HG03439 (cell line): Measurements from ENCODE around the gene LIMA1.
A peak's percentile ranks its signal among the peaks of the same experiment; 100 is the strongest.
"Not testable (repeated sequence)": the region's sequence is repeated elsewhere in the genome, so short reads cannot be mapped to it uniquely, and the experiment has no call there.

Source experiments
- ATAC-seq: cut with Tn5 transposase; IDR thresholded peaks from one replicate; pipeline ENCODE4 v1.9.1; 2021; ENCODE audit warnings: mild to moderate bottlenecking, moderate library complexity; ENCODE audit not compliant: unreplicated experiment

The LIMA1 gene

GRCh38 chr12:50290692-50291091 lies 7.4 kb upstream of the LIMA1 start:
- ATAC-seq: not testable (repeated sequence)

GRCh38 chr12:50287271-50287670 lies 4.0 kb upstream of the LIMA1 start:
- no peak for ATAC-seq

- ATAC-seq: no peak
These were observed 1.9 kb upstream of the LIMA1 start for GRCh38 chr12:50285253-50285652.

GRCh38 chr12:50282721-50283228 lies 545 bp downstream of the LIMA1 start:
- ATAC-seq: peak; percentile 16

- no peak for ATAC-seq
These were observed 3.8 kb downstream of the LIMA1 start for GRCh38 chr12:50279501-50279900.

GRCh38 chr12:50276912-50277671 lies 6.2 kb downstream of the LIMA1 start:
- ATAC-seq: no peak

- ATAC-seq: no peak
These were observed 7.3 kb downstream of the LIMA1 start for GRCh38 chr12:50276068-50276467.

- no peak for ATAC-seq
These were observed 7.8 kb downstream of the LIMA1 start for GRCh38 chr12:50275556-50275955.

- ATAC-seq: not testable (repeated sequence)
These were observed 8.2 kb downstream of the LIMA1 start for GRCh38 chr12:50275127-50275526.

GRCh38 chr12:50271724-50272247 lies 11.5 kb downstream of the LIMA1 start:
- no peak for ATAC-seq

- ATAC-seq: no peak
These were observed 14.8 kb downstream of the LIMA1 start for GRCh38 chr12:50268482-50268881.

- ATAC-seq: no peak
These were observed 17.4 kb downstream of the LIMA1 start for GRCh38 chr12:50265770-50266524.

GRCh38 chr12:50263832-50264231 lies 19.5 kb downstream of the LIMA1 start:
- no peak for ATAC-seq

- no peak for ATAC-seq
These were observed 21.7 kb downstream of the LIMA1 start for GRCh38 chr12:50261654-50262053.

- ATAC-seq: no peak
These were observed 25.2 kb downstream of the LIMA1 start for GRCh38 chr12:50258167-50258551.

- ATAC-seq: no peak
These were observed 25.8 kb downstream of the LIMA1 start for GRCh38 chr12:50257236-50258166.

GRCh38 chr12:50256761-50257160 lies 26.6 kb downstream of the LIMA1 start:
- ATAC-seq: no peak

GRCh38 chr12:50252977-50253602 lies 30.2 kb downstream of the LIMA1 start:
- no peak for ATAC-seq

GRCh38 chr12:50251619-50252252 lies 31.6 kb downstream of the LIMA1 start:
- ATAC-seq: no peak
